ENCODE measurements around the gene SP9. TPM values are rescaled to one million over a fixed set of nuclear protein-coding genes. Genes with fewer than 3 reads are reported as not detected.

Gene SP9
- total RNA-seq, 2 donors from 2014 or later, result not detected

DNA sequence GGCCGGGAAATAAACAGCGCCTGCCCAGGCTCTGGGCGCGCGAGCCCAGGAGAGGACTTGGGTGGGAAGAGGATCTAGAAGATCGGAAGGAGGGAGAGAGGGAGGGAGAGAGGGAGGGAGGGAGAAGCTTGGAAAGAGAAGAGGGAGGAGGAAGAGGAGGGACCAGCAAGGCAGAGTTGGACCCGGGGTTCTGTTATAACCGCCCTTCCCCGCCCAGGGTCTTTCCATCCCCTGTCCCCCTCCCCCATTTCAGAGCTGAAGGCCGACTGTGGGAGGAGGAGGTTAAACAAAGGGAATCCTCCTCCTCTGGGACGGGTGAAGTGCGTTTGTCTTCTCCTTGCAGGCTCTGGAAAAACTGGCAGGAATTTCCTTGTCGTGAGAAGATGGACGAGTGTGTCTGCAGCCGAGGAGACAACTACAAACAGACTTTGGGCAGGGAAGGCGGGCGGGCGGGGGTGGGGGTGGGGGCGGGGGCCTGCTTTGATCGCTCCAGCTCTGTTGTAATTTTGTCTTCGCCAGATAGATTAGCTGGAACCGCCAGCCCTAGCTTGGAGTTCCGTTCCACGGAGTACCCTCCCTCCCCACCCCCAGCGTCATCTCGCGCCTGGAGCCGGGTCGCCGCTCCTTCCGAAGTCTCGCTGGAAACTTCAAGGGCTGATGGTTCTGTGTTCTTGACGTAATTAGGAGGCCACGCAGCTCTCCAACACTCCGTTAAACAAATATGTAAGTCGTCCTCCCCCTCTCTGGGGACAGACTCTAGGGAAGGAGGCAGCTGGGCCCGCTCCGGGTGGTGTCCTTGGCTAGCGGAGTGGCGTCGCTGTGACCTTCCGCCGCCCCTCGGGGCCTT is 6.4 kb upstream of the SP9 start:
- no peak overlapping the region for H3K27ac ChIP-seq (ENCODE audit: low read depth, low read length)
- Mint-ChIP-seq H3K27ac (no peak overlapping the region), H3K36me3 (ENCODE audit: low read depth) (no peaks in the 10 kb centered on the region), H3K27me3 (ENCODE audit: insufficient read depth) (peaks cover 94% of the 10 kb centered on the region), H3K4me1 (peaks cover 49% of the 10 kb centered on the region), H3K9me3 (no peaks in the 10 kb centered on the region), H3K4me3 (peak overlapping the region; percentile 68)
- H3K9me3 ChIP-seq (ENCODE audit: control insufficient read depth, low read length), result no peaks in the 10 kb centered on the region
- 2% methylated on average over 10 to 40 of the region's 44 CpGs for WGBS, 2 experiments (ENCODE audit: insufficient coverage in 1 of 2, insufficient read length in 1 of 2)
- H3K36me3 ChIP-seq (ENCODE audit: control insufficient read depth, insufficient read depth, low read length), result no peaks in the 10 kb centered on the region
- TF ChIP-seq, protein P1, sequence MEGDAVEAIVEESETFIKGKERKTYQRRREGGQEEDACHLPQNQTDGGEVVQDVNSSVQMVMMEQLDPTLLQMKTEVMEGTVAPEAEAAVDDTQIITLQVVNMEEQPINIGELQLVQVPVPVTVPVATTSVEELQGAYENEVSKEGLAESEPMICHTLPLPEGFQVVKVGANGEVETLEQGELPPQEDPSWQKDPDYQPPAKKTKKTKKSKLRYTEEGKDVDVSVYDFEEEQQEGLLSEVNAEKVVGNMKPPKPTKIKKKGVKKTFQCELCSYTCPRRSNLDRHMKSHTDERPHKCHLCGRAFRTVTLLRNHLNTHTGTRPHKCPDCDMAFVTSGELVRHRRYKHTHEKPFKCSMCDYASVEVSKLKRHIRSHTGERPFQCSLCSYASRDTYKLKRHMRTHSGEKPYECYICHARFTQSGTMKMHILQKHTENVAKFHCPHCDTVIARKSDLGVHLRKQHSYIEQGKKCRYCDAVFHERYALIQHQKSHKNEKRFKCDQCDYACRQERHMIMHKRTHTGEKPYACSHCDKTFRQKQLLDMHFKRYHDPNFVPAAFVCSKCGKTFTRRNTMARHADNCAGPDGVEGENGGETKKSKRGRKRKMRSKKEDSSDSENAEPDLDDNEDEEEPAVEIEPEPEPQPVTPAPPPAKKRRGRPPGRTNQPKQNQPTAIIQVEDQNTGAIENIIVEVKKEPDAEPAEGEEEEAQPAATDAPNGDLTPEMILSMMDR (conservative IDR thresholded peaks at IDR 0.05), result no peak
- peak; percentile 71 for DNase-seq
- H3K27me3 ChIP-seq (ENCODE audit: control insufficient read depth, insufficient read depth, low read length, poor library complexity, severe bottlenecking), result peaks cover 80% of the 10 kb centered on the region
- peaks cover 7% of the 10 kb centered on the region for H3K4me1 ChIP-seq (ENCODE audit: control insufficient read depth, insufficient read depth, low read length)
- no peak overlapping the region for H3K9ac ChIP-seq (ENCODE audit: extremely low read depth, low read length, poor library complexity, severe bottlenecking)
- H3K4me3 ChIP-seq (ENCODE audit: low read length), result peak overlapping the region; percentile 47

DNA sequence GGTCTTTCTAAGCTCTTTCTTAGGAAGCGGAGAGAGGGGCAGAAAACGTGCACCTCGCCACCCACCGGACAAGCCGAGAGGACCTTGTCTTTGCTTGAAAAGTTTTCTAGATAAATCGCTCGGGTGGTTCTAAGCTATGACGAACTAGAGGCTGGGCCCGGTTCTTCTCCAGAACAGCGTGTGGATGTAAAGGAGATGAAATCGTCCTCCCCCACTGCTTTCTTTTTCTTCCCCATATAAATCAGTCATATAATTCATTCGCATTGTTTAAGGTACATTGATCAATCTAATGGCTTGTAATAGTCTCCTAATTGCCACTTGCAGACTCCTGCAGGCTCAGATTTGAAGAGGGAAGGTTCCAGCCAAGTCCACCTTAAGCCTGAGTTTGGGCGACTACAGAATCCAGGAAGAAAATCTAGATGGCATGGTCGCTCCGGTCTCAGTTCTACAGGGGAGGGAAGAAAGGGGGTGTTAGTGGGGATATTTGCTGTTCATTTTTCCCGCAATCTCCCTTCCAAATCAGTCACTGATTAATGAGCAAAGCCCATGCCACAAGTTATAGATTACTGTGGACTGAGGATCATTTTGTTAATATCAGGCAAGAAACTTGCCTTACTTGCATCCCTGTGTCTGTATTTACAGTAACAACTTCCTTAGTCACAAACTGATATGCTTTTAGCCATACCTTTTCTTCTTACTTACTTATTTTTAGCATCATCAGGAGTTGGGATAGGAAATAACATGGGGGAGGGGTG is 5.6 kb upstream of the SP9 start:
- Histone ChIP-seq H3K36me3 (ENCODE audit: control insufficient read depth, insufficient read depth, low read length) (no peaks in the 10 kb centered on the region), H3K9ac (ENCODE audit: extremely low read depth, low read length, poor library complexity, severe bottlenecking) (no peak overlapping the region), H3K27ac (ENCODE audit: low read depth, low read length) (no peak overlapping the region), H3K4me1 (ENCODE audit: control insufficient read depth, insufficient read depth, low read length) (peaks cover 9% of the 10 kb centered on the region), H3K4me3 (ENCODE audit: low read length) (peak overlapping the region; percentile 7), H3K27me3 (ENCODE audit: control insufficient read depth, insufficient read depth, low read length, poor library complexity, severe bottlenecking) (peaks cover 88% of the 10 kb centered on the region), H3K9me3 (ENCODE audit: control insufficient read depth, low read length) (no peaks in the 10 kb centered on the region)
- H3K36me3 Mint-ChIP-seq (ENCODE audit: low read depth), result no peaks in the 10 kb centered on the region
- WGBS, 2 experiments (ENCODE audit: insufficient coverage in 1 of 2, insufficient read length in 1 of 2), result 9 to 13% methylated on average over 5 to 16 of the region's 16 CpGs
- TF ChIP-seq, protein P1 (conservative IDR thresholded peaks at IDR 0.05), result peak; percentile 17
- peaks cover 57% of the 10 kb centered on the region for H3K4me1 Mint-ChIP-seq
- peaks cover 100% of the 10 kb centered on the region for H3K27me3 Mint-ChIP-seq (ENCODE audit: insufficient read depth)
- no peak for DNase-seq
- no peak overlapping the region for H3K27ac Mint-ChIP-seq
- H3K9me3 Mint-ChIP-seq, result no peaks in the 10 kb centered on the region
- H3K4me3 Mint-ChIP-seq, result peak overlapping the region; percentile 68

DNA sequence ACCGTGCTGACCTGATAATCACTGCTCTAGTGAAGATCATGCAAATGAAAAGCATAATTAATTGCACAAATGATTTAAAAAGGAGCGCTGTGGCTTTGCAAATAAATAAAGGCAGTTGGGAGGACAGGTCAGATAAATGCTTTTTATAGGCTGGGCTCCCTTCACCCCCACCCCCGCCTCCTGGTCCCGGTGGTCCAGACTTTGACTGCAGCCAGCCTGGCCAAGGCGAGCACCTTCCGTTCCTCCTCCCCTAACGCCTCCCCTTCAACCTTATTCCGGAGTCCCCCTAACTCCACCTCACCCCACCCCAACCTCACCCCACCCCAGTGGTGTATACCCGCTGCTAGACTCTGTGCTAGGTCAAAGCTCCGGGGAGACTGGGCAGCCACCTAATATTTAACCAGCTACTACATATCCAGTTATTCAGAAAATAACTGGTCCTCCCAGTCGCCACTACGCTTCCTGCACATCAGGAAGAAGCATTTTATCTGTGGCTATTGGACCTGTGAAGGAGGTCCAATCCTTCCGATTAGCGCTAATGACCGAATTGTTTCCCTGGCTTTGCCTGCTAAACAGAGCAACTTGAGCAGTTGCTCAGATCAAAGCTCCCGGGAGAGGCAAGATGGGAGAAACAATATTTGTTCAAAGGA is 3.7 kb upstream of the SP9 start:
- H3K9me3 Mint-ChIP-seq, result no peaks in the 10 kb centered on the region
- Histone ChIP-seq H3K27me3 (ENCODE audit: control insufficient read depth, insufficient read depth, low read length, poor library complexity, severe bottlenecking) (peaks cover 99% of the 10 kb centered on the region), H3K36me3 (ENCODE audit: control insufficient read depth, insufficient read depth, low read length) (no peaks in the 10 kb centered on the region), H3K4me1 (ENCODE audit: control insufficient read depth, insufficient read depth, low read length) (peaks cover 12% of the 10 kb centered on the region), H3K4me3 (ENCODE audit: low read length) (no peak overlapping the region), H3K9ac (ENCODE audit: extremely low read depth, low read length, poor library complexity, severe bottlenecking) (no peak overlapping the region), H3K27ac (ENCODE audit: low read depth, low read length) (no peak overlapping the region), H3K9me3 (ENCODE audit: control insufficient read depth, low read length) (no peaks in the 10 kb centered on the region)
- peaks cover 98% of the 10 kb centered on the region for H3K27me3 Mint-ChIP-seq (ENCODE audit: insufficient read depth)
- no peak overlapping the region for H3K4me3 Mint-ChIP-seq
- no peak overlapping the region for H3K27ac Mint-ChIP-seq
- DNase-seq, result no peak
- peaks cover 56% of the 10 kb centered on the region for H3K4me1 Mint-ChIP-seq
- H3K36me3 Mint-ChIP-seq (ENCODE audit: low read depth), result no peaks in the 10 kb centered on the region
- TF ChIP-seq, protein P1 (conservative IDR thresholded peaks at IDR 0.05), result no peak
- WGBS, 2 experiments (ENCODE audit: insufficient coverage in 1 of 2, insufficient read length in 1 of 2), result 0 to 4% methylated on average over 8 to 16 of the region's 16 CpGs

All from endodermal cell (in vitro differentiated cells).